ENCODE data around the gene ZNF829. TPM values are rescaled to one million over a fixed set of nuclear protein-coding genes. Genes with fewer than 3 reads are reported as not detected.

Gene ZNF829
- 0.25 to 0.66 TPM (median 0.39 TPM) in 5 replicates for total RNA-seq (2022; extraction: Qiagen RNA extraction; ENCODE audit: low read depth)

GRCh38 chr19:36915992-36916830 is at the start of gene ZNF829, which contains the start of gene ZNF568:
TSS of gene ZNF829 (minus strand) at chr19:36916291. CDS start at chr19:36915167, 1,124 bp downstream.
TSS of gene ZNF568 (plus strand) at chr19:36916332. CDS start at chr19:36922771, 6,439 bp downstream.

GRCh38 chr19:36850559-36851442 is 65.3 kb downstream of the ZNF829 start, which contains the start of gene ZNF345:
TSS of gene ZNF345 (plus strand) at chr19:36850876. CDS start at chr19:36876831, 25,955 bp downstream.

Other genes starting within 250 kb of the ZNF829 start
- 5.7 to 9.9 TPM (median 8.5 TPM) in 5 replicates for gene ZNF461, start 249.5 kb downstream of the ZNF829 start, total RNA-seq (2022; extraction: Qiagen RNA extraction; ENCODE audit: low read depth)
- gene ZNF567, start 228.7 kb downstream of the ZNF829 start, total RNA-seq (2022; extraction: Qiagen RNA extraction; ENCODE audit: low read depth), result 7.0 to 11.1 TPM (median 9.2 TPM) in 5 replicates
- gene ZNF850, start 143.5 kb downstream of the ZNF829 start, total RNA-seq (2022; extraction: Qiagen RNA extraction; ENCODE audit: low read depth), result 0.40 to 1.1 TPM (median 0.54 TPM) in 5 replicates
- gene ZNF790, start 77.9 kb downstream of the ZNF829 start, total RNA-seq (2022; extraction: Qiagen RNA extraction; ENCODE audit: low read depth), result 0.37 to 0.57 TPM (median 0.45 TPM) in 5 replicates
- 0.18 to 0.34 TPM (median 0.21 TPM) in 3 of 5 replicates, not detected in the others for gene ZNF345, start 65.4 kb downstream of the ZNF829 start, total RNA-seq (2022; extraction: Qiagen RNA extraction; ENCODE audit: low read depth)
- gene ZNF568, start within 50 bp of the ZNF829 start, total RNA-seq (2022; extraction: Qiagen RNA extraction; ENCODE audit: low read depth), result 0.70 to 1.8 TPM (median 1.2 TPM) in 5 replicates
- 3.6 to 5.8 TPM (median 4.8 TPM) in 5 replicates for gene ZNF420, start 162.1 kb upstream of the ZNF829 start, total RNA-seq (2022; extraction: Qiagen RNA extraction; ENCODE audit: low read depth)

Data from A549 treated with RU486 at 1 μM for 4 hours (cell line).